B cell (primary cell): ENCODE results near the gene TRPV4. TPM values are rescaled to one million over a fixed set of nuclear protein-coding genes. Genes with fewer than 3 reads are reported as not detected.

Source experiments
- ATAC-seq: fragments of 200-7000 bp; cut with Tn5 transposase; one replicate; pipeline ENCODE4 v1.10.0; 2021; ENCODE audit warnings: low read depth, mild to moderate bottlenecking, moderate number of reproducible peaks, moderate library complexity
- CTCF ChIA-PET: fragments of 350-600 bp; sonication (Branson Sonifier 250); formaldehyde crosslinking; loops from one replicate; lab custom pipeline; 2021; ENCODE audit warnings: antibody characterized with exemption, inconsistent platforms; lab: Charles Lee
- POLR2A ChIA-PET: fragments of 350-600 bp; sonication (Branson Sonifier 250); formaldehyde crosslinking; loops from one replicate; lab custom pipeline; 2021; ENCODE audit warnings: antibody characterized with exemption; lab: Charles Lee
- DNase-seq: peaks from one replicate; pipeline ENCODE4 v3.0.0; 2013
- H2AFZ ChIP-seq: 2 replicates; pipeline ENCODE4 v1.6.1; 2012; ENCODE audit warnings: mild to moderate bottlenecking, low read depth, low read length; ENCODE audit not compliant: insufficient read depth, poor library complexity, severe bottlenecking
- H3K27ac ChIP-seq, 2 donors: 1 replicate in 1 of 2; 2 replicates in 1 of 2; pipeline ENCODE4 v1.5.1; 2012 to 2013; ENCODE audit warnings: low read length in 2 of 2, mild to moderate bottlenecking in 2 of 2, moderate library complexity in 1 of 2
- H3K27me3 ChIP-seq, 4 experiments: fragments of 200-600 bp in 1 of 4; sonication (generic) in 1 of 4; replicated peaks in 1 of 4; 1 replicate in 2 of 4; 2 replicates in 2 of 4; pipeline versions ENCODE4 v1.6.1 to v1.7.0; 2013 to 2016; ENCODE audit warnings: low read length in 3 of 4, mild to moderate bottlenecking in 2 of 4, mixed read lengths in 1 of 4, moderate library complexity in 1 of 4; ENCODE audit not compliant: insufficient read depth in 4 of 4, control insufficient read depth in 3 of 4; ENCODE audit errors: control extremely low read depth in 1 of 4
- H3K36me3 ChIP-seq, 2 experiments: replicated peaks in 1 of 2; 1 replicate in 1 of 2; 2 replicates in 1 of 2; pipeline versions ENCODE4 v1.6.1 to v1.7.1; 2013; ENCODE audit warnings: low read length in 1 of 2; ENCODE audit not compliant: insufficient read depth in 2 of 2, control insufficient read depth in 1 of 2; ENCODE audit errors: control extremely low read depth in 1 of 2, extremely low read depth in 1 of 2
- H3K4me1 ChIP-seq, 2 donors: fragments of 200-600 bp in 1 of 2; sonication (generic) in 1 of 2; 1 replicate in 1 of 2; 2 replicates in 1 of 2; pipeline versions ENCODE4 v1.5.1 to v1.6.1; 2013 to 2017; ENCODE audit warnings: low read length in 2 of 2; ENCODE audit not compliant: control insufficient read depth in 2 of 2, insufficient read depth in 2 of 2
- H3K4me2 ChIP-seq: replicated peaks from 2 replicates; pipeline ENCODE3; 2012; ENCODE audit warnings: mild to moderate bottlenecking, low read depth, low read length; ENCODE audit not compliant: poor library complexity, severe bottlenecking
- H3K4me3 ChIP-seq, 5 experiments: fragments of 200-600 bp in 1 of 5; sonication (generic) in 1 of 5; 1 replicate in 3 of 5; 2 replicates in 2 of 5; pipeline versions ENCODE4 v1.5.1 to v1.7.0; 2011 to 2016; ENCODE audit warnings: low read length in 4 of 5, mild to moderate bottlenecking in 4 of 5, low read depth in 2 of 5, control low read depth in 1 of 5, moderate library complexity in 1 of 5; ENCODE audit not compliant: insufficient read depth in 1 of 5; ENCODE audit errors: control extremely low read depth in 1 of 5, extremely low read depth in 1 of 5
- H3K79me2 ChIP-seq: fragments of 200-600 bp; sonication (generic); one replicate; pipeline ENCODE4 v1.6.0; 2016; ENCODE audit warnings: low read length; ENCODE audit not compliant: control insufficient read depth, insufficient read depth
- H3K9ac ChIP-seq: fragments of 200-600 bp; sonication (generic); 2 replicates; pipeline ENCODE4 v1.6.1; 2017; ENCODE audit warnings: mild to moderate bottlenecking, low read length, moderate library complexity
- H3K9me3 ChIP-seq, 3 donors: one replicate each; pipeline versions ENCODE4 v1.6.1 to v1.7.1; 2013; ENCODE audit warnings: low read length in 2 of 3; ENCODE audit not compliant: control insufficient read depth in 2 of 3, insufficient read depth in 1 of 3; ENCODE audit errors: control extremely low read depth in 1 of 3
- H4K20me1 ChIP-seq: 2 replicates; pipeline ENCODE4 v1.6.0; 2012; ENCODE audit warnings: mild to moderate bottlenecking, low read length; ENCODE audit not compliant: insufficient read depth, control insufficient read depth, poor library complexity, severe bottlenecking
- H3K27ac Mint-ChIP-seq: one replicate; pipeline ENCODE4 v1.8.0; 2021; ENCODE audit warnings: mixed read lengths
- H3K27me3 Mint-ChIP-seq: one replicate; pipeline ENCODE4 v1.8.0; 2021; ENCODE audit warnings: mixed read lengths
- H3K4me1 Mint-ChIP-seq: one replicate; pipeline ENCODE4 v1.8.0; 2021; ENCODE audit warnings: mixed read lengths
- H3K4me3 Mint-ChIP-seq: one replicate; pipeline ENCODE4 v1.8.0; 2021; ENCODE audit warnings: mixed read lengths
- H3K9me3 Mint-ChIP-seq: one replicate; pipeline ENCODE4 v1.8.0; 2022; ENCODE audit warnings: mixed read lengths; ENCODE audit not compliant: insufficient read depth
- CTCF ChIP-seq: fragments of 200-600 bp; IDR thresholded peaks from one replicate; pipeline ENCODE4 v1.8.0; 2022; ENCODE audit warnings: antibody characterized with exemption, mild to moderate bottlenecking
- EZH2 ChIP-seq: IDR thresholded peaks from 2 replicates; pipeline ENCODE4 v1.6.1; 2012; ENCODE audit warnings: borderline replicate concordance, low read depth, mild to moderate bottlenecking, moderate library complexity, low read length; ENCODE audit not compliant: insufficient read depth, poor library complexity, severe bottlenecking
- WGBS: methylation state at CpG from one replicate; pipeline ENCODE4 v1.1.5; 2013; ENCODE audit warnings: missing lambda C conversion rate; ENCODE audit not compliant: insufficient coverage; 5-methylcytosine and 5-hydroxymethylcytosine counted together
- intact Hi-C: fragments of 100-400 bp; cut with micrococcal nuclease; formaldehyde crosslinking; loops from one replicate; pipeline ENCODE4 v1.10.0; 2022
- polyA plus RNA-seq: library from polyadenylated mRNA; depleted of rRNA; stranded (reverse); fragments of >200 nt; gene quantifications from 2 replicates; pipeline ENCODE4 v1.2.3, GENCODE V29; 2012
- total RNA-seq, 2 donors: library from RNA; stranded (reverse); fragments of 120-200 nt in 1 of 2; gene quantifications; 1 replicate in 1 of 2; 2 replicates in 1 of 2; pipeline versions ENCODE4 v1.2.3 to v1.2.4, GENCODE V29; 2013 to 2022

The TRPV4 gene
- total and polyA plus RNA-seq, 2 donors (not counting 1 experiment from before 2014, with no cell fraction given): not detected

- H3K79me2 ChIP-seq: no peaks in the 10 kb centered on the region
- ATAC-seq: no peak
- Mint-ChIP-seq H3K27ac (no peak overlapping the region), H3K4me1 (no peaks in the 10 kb centered on the region), H3K9me3 (no peaks in the 10 kb centered on the region), H3K4me3 (no peak overlapping the region), H3K27me3 (peaks cover 21% of the 10 kb centered on the region)
- H3K4me1 ChIP-seq: no peaks in the 10 kb centered on the region
- POLR2A ChIA-PET: interaction anchor here (0.6 kb wide), 1 partner anchor 268 kb away, joined by 3 read pairs; no protein-coding TSS in a partner anchor
- no peak for DNase-seq
- no peak overlapping the region for H3K4me3 ChIP-seq
- no peaks in the 10 kb centered on the region for H3K27me3 ChIP-seq
- no peaks in the 10 kb centered on the region for H3K9me3 ChIP-seq
- 49% methylated on average over 15 of the region's 18 CpGs for WGBS
- TF ChIP-seq CTCF (no peak), EZH2 (no peak)
- H3K9ac ChIP-seq: no peak overlapping the region
- no peaks in the 10 kb centered on the region for H4K20me1 ChIP-seq
- no peak overlapping the region for H3K27ac ChIP-seq
- no peak overlapping the region for H3K4me2 ChIP-seq
- CTCF ChIA-PET: interaction anchor here (1.0 kb wide), 1 partner anchor 9 kb away, joined by 3 read pairs; no protein-coding TSS in a partner anchor
- no peak overlapping the region for H2AFZ ChIP-seq
- H3K36me3 ChIP-seq: no peaks in the 10 kb centered on the region
- intact Hi-C loops: no loop called here
Observed at GRCh38 chr12:109739747-109740693, 93.2 kb downstream of the TRPV4 start.
